HEK293 (cell line): Measurements from ENCODE around the gene IREB2.

Experiments used
- CTCF ChIP-seq: fragments of 450-650 bp; formaldehyde crosslinking; IDR thresholded peaks from 2 replicates; pipeline ENCODE4 v1.5.1; 2016; ENCODE audit warnings: missing biosample characterization, missing genetic modification characterization
- HOXA7 ChIP-seq: sonication (generic); formaldehyde crosslinking; IDR thresholded peaks from 2 replicates; pipeline ENCODE4 v1.8.1; 2022; ENCODE audit warnings: missing genetic modification reagents, borderline replicate concordance
- REST ChIP-seq: fragments of 450-650 bp; formaldehyde crosslinking; IDR thresholded peaks from 2 replicates; pipeline ENCODE4 v1.5.1; 2016; ENCODE audit warnings: missing biosample characterization, missing genetic modification characterization
- ZNF274 ChIP-seq, 2 experiments: fragments of 200-500 bp in 1 of 2; fragments of 450-650 bp in 1 of 2; sonication (Bioruptor generic) in 1 of 2; formaldehyde crosslinking in 1 of 2; IDR thresholded peaks; 2 replicates each; pipeline versions ENCODE4 v1.5.1 to v1.6.1; 2014 to 2016; ENCODE audit warnings: borderline replicate concordance in 1 of 2, inconsistent platforms in 1 of 2, low read length in 1 of 2, missing biosample characterization in 1 of 2, missing genetic modification characterization in 1 of 2

GRCh38 chr15:78398076-78398825 is 39.8 kb upstream of the IREB2 start:
- TF ChIP-seq CTCF (tag by site-specific recombination) (no peak), HOXA7 (no peak), REST (no peak), ZNF274 (IDR thresholded peaks at IDR 0.05; ENCODE audit: low read length) (no peak), ZNF274 (tag by site-specific recombination; IDR thresholded peaks at IDR 0.05; ENCODE audit: borderline replicate concordance) (no peak)
